ACHN (cell line): ENCODE data around the gene HAX1.
"Not testable (repeated sequence)": the region's sequence is repeated elsewhere in the genome, so short reads cannot be mapped to it uniquely, and the experiment has no call there.

Source experiments
- DNase-seq: peaks from one replicate; pipeline ENCODE4 v3.0.0-alpha.2; 2015
- in situ Hi-C: cut with HindIII; loops from 2 replicates; pipeline ENCODE4 v1.10.0; 2017; ENCODE audit warnings: low sequenced_read_pairs, low pct_ligation_motif_present, low pct_unique_long_range_greater_than_20kb

The HAX1 gene

GRCh38 chr1:154272217-154272998 is at the start of gene HAX1:
Gene HAX1, plus strand, starts transcription at chr1:154272629. Its CDS starts 95 bp downstream, at chr1:154272724.
- in situ Hi-C loops = no loop called here
- peak; percentile 98 for DNase-seq

DNA sequence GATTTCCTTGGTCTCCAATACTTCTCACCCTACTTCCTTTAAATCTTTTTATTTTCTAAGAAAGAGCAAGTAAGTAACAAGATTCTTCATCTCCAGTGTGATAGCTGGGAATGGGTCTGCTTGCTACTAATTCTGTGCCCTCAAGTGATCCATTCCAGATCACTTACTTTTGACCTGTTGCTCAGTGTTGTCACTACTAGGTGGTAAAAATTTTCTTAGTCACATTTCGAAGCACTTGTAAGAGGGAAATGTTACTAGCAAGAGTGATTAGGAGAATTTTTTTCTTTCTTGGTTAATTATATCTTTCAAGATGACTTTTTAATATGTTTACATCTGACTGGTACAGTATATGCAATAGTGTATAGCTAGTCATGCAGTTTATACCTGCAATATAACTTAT is 49.5 kb upstream of the HAX1 start:
- no peak for DNase-seq
- in situ Hi-C loops = no loop called here

GRCh38 chr1:154223621-154224020 is 48.8 kb upstream of the HAX1 start:
- in situ Hi-C loops = no loop called here
- DNase-seq = no peak

DNA sequence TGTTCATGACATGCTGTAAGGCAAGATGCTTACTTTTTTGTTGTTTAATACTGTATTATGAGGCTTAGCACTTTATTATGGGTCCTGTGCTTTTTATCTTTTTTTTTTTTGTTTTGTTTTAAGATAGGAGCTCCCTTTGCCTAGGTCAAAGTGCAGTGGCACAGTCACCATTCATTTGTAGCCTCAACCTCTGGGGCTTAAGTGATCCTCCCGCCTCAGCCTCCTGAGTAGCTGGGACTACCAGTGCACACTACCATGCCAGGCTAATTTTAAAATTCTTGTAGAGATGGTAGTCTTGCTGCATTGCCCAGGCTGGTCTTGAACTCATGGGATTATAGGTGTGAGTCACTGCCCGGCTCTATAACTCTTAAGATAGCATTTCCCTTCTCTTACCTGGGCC is 47.1 kb upstream of the HAX1 start:
- in situ Hi-C loops = no loop called here
- no peak for DNase-seq

- DNase-seq, in situ Hi-C loops: not testable (repeated sequence)
Observed at GRCh38 chr1:154231112-154231511, 41.3 kb upstream of the HAX1 start.

DNA sequence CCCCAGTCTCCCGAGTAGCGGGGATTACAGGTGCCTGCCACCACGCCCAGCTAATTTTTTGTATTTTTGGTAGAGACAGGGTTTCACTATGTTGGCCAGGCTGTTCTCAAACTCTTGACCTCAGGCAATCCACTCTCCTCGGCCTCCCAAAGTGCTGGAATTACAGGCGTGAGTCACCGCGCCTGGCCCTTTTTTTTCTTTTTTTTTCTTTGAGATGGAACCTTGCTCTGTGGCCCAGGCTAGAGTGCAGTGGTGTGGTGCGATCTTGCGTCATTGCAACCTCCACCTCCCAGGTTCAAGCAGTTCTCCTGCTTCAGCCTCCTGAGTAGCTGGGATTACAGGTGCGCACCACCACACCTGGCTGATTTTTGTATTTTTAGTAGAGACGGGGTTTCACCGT is 39.3 kb upstream of the HAX1 start:
- in situ Hi-C loops, DNase-seq: not testable (repeated sequence)

GRCh38 chr1:154236855-154237254 is 35.6 kb upstream of the HAX1 start:
- no peak for DNase-seq
- in situ Hi-C loops = no loop called here

GRCh38 chr1:154237435-154237834 is 35.0 kb upstream of the HAX1 start:
- in situ Hi-C loops = no loop called here
- no peak for DNase-seq

GRCh38 chr1:154237880-154238506 is 34.4 kb upstream of the HAX1 start:
- DNase-seq = no peak
- in situ Hi-C loops = no loop called here

- in situ Hi-C loops = no loop called here
- DNase-seq = no peak
Observed at GRCh38 chr1:154239491-154239890, 32.9 kb upstream of the HAX1 start.

GRCh38 chr1:154240294-154240833 is 32.1 kb upstream of the HAX1 start:
- in situ Hi-C loops = no loop called here
- no peak for DNase-seq

- DNase-seq = no peak
- in situ Hi-C loops = no loop called here
Observed at GRCh38 chr1:154241703-154242351, 30.6 kb upstream of the HAX1 start.

DNA sequence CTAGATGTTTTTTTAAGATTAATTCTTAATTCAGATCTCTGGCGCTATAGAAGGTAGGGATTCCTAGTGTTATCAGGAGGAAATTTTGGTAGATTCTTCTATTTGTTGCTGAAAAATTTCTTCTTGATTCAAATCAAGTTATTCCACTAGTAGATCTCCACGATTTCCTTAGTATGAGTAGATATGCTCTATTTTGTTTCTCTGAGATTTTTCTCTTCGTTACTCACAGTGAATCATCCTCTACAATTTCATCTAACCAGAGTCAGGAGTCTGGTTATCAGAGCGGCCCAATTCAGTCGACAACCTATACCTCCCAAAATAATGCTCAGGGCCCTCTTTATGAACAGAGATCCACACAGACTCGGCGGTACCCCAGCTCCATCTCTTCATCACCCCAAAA is 18.8 kb upstream of the HAX1 start:
- DNase-seq = no peak
- in situ Hi-C loops = no loop called here

GRCh38 chr1:154256686-154257085 is 15.7 kb upstream of the HAX1 start:
- no peak for DNase-seq
- in situ Hi-C loops = no loop called here

GRCh38 chr1:154258784-154259183 is 13.6 kb upstream of the HAX1 start:
- DNase-seq = no peak
- in situ Hi-C loops = no loop called here

- in situ Hi-C loops = no loop called here
- DNase-seq = no peak
Observed at GRCh38 chr1:154260127-154260526, 12.3 kb upstream of the HAX1 start.

- no peak for DNase-seq
- in situ Hi-C loops = no loop called here
Observed at GRCh38 chr1:154263465-154264332, 8.7 kb upstream of the HAX1 start.

DNA sequence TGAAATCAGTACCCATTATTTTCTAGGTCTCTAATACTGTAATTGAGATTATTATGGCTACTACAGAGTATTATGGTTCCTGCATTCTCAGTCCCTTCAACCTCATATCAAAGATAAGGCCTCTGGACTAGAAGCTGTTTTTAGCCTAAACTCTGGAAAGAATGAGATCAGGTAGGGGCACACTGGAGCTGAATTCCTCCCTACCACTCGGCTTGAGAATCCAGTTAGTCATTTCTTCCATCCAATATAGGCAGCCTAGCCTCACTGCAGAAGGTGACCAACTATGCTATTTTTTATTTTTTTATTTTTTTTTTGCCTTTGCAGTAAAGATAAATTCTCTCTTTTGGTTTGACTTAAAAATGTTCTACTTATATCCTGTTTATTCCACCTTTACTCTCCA is 8.0 kb upstream of the HAX1 start:
- no peak for DNase-seq
- in situ Hi-C loops = no loop called here

- no peak for DNase-seq
- in situ Hi-C loops = no loop called here
Observed at GRCh38 chr1:154265586-154265985, 6.8 kb upstream of the HAX1 start.
